NCI-H1694 (cell line): ENCODE measurements around the gene TMEM209.

ENCODE experiments used
- DNase-seq: peaks from one replicate; lab custom pipeline; 2025; lab: John Stamatoyannopoulos, UW

The TMEM209 gene

DNA sequence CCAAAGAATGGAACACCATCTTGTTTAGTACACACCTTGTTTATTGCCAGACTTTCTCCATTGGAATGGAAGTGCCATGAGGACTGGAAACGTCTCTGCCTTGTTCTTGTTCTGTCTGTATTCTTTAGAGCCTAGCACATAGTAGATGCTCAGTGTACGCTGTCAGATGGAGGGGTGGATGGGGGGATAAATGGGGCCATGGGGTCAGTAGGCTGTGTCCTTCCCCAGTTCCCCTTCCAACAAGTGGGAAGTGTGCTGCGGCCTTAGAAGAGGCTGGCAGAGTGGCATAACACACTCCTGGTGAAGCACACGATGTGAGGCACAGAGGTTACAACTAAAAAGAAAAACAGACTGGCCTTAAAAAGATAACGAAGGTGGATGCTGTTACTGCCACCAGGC is 61.9 kb downstream of the TMEM209 start:
- no peak for DNase-seq

DNA sequence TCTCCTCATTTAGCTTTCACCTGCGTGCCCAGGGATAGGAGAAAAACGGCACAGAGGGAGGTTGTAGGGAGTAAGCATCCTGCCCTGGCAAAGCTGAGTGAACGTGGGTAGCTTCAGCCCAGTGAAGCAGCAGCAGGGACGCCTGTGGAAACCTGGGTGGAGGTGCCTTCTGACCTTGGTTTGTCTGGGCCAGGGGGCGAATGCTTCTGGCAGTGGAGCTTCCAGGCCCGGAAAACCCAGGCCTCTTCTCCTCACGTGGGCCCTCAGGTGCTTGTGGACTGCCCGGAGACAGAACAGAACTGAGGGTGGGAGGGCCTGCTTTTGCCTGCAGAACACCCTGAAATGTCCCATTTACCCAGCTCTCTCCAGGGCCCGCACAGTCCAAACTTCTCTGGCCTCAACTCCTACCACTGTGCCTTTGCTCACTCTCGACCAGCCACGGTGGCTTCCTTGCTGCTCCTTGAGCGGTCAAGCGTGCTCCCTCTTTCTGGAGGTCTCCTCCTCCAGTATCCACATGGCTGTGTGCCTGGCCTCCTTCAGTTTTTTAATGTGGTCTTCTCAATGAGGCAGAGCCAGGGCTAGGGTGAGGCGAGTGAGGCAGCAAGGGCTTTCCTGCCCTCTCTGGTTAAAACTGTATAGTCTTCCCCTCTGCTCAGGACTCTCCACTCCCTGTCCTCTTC is 62.4 kb downstream of the TMEM209 start:
- no peak for DNase-seq

DNA sequence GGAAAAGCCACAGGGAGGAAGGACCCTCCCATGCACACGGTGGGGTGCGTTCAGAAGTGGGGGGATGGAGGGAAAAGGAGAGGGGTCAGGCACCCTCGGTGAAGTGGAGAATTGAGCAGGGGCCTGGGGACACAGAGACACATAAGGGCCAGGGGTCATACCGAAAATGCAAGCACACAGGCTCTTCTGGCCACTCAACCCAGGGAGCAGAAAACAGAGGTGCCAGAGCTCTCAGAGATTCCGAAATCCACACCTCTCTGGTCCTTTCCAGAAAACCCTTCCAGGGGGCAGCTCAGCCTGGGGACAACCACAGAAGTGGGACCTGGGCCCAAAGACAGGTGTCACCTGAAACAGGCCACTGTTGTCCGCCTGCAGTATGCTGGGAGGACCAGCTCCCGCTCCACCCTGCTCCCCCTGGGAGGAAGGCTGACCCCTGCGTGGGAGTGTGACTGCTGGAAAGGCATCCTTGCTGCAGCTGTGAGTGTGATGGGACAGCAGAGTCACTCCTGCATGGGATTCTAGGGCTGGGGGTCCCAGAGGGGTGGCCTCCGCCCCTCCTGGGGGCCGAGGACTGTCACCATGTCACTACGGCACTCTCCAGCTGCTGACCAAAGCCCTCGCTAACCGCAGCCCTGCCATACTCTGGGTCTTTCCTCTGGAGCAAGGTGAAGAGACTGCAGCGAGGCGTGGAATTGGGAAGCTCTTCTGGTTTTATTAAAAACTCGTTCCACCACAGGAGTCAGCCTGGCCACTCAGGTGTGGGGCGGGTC is 63.1 kb downstream of the TMEM209 start:
- no peak for DNase-seq

DNA sequence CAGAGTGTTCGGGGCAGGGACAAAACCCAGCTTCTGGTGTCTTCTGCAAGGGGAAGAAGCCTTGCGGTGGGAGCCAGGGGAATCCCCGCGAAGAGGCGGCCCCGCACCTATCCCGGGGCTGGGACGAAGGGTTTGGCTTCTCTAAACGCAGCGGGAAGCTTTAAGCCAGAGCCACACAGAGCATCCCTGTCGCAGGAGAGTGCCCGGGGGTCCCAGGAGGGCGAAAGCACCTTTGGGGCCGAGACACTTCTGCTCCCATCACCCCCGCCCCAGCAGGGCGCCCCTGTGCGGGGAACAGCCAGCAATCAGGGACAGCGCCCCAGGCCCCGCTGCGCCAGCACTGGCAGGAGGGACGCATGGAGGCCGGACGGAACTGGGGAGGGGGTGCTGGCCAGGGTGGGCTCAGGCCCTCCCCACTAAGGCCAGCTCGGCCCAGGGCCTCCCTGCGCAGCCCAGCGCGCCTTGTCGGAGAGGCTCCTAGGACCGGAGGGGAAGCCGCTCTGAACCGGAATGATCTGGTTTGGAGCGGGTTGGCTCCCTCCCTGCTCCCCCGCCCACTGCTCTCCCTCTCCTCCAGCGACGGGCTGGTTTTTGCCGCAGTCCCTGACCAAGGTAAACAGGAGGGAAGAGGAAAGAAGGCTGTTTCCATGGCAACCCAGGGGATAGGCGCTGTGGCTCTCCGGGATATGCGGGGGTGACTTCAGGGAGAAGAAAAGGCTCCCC is 63.9 kb downstream of the TMEM209 start:
- no peak for DNase-seq

DNA sequence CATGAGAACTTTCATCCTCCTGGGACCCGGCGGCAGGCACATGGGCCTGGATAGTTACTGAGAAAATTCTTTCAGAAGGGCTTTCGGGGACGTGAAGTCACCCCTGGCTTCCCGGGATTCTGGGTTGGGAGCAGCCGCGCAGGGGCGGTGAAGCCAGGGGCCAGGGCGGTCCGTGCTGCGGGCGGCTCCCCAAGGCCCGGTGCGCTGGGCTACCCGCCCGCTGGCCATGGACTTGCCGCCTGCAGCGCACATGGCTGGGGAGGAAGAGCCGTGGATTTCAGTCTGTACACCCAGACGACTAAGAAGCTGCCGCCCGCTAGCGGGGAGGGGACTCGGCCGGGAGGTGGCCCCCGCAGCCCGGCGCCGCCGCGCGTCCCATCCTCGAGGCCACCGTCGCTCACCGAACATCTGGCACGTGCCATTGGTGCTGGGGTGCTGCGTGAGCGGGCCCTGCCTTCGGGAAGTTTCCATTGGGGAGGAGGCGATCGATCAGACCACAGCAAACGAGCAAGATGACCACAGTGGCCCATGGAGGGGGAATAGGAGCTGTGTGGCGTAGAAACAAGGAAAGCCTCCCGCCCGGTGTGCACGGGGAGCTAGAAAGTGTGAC is 64.5 kb downstream of the TMEM209 start:
- no peak for DNase-seq

DNA sequence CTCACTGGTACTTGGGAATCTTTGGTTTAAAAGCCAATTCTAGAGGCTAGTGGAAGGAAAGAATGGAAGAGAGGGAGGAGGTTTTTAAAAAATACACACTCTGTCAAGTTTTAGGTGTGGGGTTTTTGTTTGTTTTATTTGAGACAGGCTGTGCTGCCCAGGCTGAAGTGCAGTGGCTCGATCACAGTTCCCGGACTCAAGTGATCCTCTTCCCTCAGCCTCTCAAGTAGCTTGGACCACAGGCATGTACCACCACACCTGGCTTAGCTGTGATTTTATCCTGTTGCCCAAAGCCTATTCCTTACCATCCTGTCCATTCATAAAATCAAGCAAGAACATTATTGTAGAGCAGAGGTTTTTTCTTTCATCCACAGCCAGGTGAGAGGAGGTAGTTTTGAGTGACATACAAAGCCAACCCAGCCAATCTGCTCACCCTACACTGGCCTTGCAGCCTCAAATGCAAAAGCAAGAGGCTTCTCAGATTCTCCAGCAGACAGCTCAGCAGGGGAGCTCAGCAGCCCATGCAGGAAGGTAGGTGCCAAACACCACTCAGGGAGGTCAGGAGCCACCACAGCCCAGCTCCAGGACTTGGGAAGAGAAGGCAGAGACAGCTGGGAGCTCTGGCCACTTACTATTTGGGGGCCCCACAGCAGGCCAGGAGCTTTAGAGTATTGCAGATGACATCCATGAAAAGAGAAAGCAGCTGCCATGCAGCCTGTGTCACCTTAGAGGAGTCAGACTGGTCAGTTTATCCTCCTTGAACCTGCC is 65.8 kb downstream of the TMEM209 start:
- DNase-seq = no peak

DNA sequence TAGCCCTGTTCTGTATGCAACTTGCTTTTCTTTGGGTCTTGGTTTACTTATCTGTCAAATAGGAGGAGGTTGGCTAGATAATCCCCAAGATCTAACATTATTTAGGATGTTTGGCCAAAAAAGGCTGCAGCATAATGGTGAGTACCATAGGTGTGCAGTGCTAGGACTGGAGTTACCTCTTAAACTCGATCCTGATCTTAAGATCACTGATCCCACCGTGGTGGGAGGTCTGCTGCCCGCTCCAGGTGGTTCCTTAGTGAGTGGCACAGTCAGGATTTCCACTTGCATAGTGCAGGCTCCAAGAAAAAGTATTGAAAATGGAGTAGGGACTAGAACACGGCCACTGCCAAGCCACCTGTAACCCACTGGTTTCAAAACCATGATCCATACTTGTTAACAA is 68.0 kb downstream of the TMEM209 start:
- no peak for DNase-seq

DNA sequence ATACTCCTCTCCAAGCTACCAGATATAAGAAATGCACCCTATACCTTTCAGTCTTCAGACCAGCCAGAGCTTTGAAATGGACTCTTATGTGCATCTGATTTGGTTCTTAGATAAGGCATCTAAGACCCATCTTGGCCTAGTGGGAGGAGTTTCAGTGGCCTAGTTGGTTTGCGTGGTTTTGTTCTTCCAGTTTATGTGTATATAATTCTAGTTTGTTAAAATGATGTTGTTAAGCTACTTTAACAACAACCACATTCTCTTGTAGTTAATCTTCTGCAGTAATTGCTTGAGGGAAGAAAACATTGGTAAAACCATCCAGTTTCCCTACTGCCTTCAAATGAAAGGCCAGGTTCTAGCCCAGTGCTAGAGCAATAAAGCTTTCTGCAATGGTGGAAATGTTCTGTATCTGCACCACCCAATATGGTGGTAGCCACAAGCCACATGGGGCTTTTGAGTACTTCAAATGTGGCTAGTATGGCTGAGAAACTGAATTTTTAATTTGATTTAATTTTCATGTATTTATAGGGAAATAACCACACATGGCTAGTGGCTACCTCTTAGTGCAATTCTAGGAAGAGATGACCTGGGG is 68.5 kb downstream of the TMEM209 start:
- no peak for DNase-seq

DNA sequence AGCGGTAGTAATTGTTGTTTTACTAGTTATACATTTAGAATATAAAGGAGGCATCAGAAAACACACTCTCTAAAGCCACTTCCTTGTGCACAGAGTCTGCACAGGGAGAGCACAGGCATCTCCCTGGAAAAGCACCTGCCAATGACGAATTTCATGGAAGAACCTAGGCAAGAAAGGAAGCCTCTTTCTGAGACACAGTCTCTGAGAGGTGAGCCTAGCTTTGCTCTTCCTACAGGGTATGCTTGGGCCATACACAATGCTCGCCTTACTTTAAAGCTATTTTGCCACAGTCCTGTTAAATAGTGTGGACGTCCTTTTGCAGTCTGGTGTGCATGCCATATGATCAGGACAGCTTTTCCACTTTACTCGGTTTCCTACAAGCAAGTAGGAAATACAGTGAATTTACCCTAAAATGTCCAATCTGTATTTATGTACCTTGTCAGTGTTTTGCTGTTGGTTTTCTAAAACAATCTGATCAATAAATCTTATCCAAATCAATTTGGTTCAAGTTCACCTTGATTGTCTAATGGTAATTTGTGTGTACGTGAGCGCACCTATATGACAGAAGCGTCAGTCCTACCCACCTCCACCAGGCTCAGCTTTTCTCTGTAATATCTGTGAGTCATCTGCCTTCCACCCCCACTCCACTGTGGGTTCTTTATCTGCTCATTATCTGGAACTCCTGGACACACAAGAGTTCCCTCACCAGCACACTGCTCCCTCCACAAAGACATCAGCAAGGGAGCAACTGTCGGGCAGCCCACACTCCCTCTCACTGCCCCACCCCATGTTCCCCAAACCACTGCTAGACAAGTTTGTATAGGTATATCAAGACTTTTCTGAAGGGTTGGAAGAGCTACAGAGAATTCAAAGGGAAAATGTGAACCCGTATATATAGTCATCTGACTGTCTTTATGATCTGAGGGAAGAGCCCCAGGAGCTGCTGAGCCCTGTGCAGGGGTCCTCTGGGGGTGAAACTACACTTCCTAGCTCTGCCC is 69.7 kb downstream of the TMEM209 start:
- no peak for DNase-seq

DNA sequence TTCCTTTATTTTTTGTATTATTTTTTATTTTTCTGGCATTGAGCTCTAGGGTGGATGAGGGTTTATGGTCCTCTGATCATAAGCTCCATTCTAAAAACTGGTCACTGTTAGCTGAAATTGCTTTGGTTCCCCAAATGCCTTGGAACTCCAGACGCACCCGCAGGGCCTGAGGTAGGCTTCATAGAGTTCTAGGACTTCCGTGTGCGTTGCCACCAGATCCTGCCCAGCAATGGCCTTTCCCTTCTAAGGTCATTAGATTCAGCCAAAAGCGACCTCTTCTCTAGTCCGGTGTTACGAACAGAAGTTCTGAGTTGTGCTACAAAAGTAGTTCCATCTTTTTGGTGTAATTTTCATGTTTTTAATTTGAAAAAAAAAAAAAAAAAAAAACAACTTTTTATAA is 70.5 kb downstream of the TMEM209 start:
- no peak for DNase-seq

DNA sequence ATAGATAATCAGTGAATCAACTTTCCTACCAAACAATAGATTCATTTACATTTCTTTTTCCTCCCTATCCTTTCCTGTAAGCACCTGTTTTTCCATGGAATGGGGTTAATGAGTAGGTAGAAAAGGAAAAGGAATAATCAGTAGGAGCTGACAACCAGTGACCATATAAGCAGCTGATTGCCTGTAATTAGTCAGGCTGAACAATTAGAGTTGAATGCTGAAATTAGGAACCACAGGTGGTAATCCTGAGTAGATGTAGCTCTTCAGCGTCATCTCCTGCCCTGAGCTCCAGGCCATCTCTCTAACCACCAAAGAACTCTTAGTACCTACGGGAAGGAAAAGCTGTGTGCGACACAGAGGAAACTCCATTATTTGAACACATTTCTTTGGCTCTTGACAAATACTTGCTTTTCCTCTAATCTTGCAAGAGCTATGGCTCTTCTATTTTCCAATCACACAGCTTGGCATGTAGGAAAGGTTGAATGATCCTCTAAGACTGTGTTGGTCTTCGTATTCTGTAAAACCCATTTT is 71.0 kb downstream of the TMEM209 start:
- no peak for DNase-seq

DNA sequence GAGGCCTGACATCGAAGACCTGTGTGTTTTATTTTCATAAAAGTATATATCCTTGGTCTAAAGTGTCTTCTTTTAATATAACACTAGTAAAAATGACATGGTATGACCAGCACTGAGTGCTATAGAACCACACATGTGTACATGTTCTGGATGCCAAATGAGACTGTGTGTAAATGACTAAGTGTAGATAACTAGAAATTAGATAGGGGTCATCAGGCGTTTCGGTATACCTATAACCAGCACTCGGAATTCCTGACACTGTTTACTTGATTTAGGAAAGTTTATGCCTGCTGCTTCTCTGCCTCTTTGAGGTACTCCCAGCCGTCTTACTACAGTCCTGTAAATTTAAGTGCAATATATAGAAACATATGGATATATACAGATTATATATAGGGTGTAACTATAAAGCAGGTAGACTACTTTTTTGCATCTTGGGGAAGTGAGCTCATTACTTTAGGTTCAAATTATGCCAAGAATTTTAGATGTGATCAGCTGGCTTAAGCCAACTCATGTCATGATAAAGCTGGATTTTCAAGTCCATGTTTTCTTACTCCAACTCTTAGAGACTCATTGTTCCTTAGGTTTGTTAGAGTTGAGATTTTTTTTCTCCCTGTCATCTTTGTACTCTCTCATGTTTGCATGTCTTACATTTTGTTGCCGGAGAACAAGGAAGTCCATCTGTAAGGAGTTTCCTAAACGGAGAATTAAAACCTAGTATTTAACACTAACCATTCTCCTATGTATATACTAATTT is 72.0 kb downstream of the TMEM209 start:
- no peak for DNase-seq

DNA sequence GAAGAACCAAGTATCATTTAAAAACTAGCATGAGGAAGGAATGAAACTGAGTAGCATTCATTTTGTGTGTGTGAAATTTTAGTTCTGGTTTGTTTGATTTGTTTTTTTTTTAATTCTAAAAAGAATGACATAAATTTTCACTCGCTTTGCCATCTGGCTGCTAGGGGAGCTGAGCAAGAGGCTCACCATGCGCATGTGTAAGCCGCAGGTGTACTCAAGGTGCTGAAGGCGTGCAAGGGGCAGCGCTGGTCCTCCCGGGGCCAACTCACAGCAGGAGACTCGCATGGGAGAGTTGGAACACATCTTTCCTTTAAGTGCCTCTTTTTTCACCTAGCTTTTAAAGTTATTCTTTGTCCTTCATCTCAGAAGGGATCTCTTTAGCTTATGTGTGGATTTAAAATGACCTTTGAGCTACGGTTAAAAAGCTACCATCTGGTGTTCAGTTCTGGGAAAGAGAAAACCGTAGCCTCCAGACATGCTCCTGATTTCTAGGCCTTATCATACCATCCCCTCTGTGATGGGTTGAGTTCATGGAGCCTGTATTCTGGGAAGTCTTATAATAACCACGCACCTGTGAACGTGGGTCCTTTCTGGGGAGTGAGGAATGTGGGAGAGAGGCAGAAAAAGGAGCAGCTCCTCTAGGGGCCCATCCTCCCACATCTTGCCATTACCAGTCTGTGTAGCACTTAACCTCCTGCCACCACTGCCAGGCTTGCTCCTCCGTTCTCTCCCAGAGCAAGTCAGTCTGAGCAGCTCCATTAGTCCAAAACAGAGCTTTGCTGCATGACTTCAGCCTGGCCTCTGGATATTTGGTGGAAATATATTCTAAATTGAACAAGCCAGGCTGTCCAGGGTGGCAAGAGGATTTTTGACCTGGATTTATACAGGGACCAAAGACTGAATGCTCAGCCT is 73.0 kb downstream of the TMEM209 start:
- DNase-seq = no peak

DNA sequence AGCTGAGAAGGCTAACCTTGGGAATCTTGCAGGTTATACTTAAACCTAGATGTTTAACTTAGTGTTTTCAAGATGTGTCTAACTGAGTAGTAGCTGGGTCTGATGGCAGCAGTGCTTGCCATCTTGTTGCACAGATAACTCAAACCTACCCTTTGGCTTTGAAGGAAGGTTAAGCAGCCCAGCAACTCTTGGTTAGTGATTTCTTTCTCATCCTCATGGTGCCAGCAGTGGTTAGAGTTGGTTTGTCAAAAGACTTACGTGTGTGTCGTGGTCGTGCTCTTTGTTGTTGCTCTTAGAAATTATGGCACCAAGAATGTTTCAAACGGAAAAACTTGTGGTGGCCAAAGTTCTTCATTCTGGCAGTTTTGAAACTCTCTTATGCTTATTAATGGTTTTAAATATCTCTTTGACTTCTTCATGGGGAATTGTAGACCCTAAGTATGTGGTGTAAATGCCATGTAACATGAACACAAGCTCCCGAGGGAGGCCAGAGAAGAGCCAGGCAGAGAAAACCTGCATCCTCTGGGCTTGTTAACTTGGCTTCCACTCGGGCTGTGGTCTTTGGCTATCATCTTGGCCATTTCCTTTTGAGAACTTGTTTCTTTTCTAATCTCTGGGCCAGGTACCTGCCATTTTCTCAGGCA is 73.9 kb downstream of the TMEM209 start:
- no peak for DNase-seq

DNA sequence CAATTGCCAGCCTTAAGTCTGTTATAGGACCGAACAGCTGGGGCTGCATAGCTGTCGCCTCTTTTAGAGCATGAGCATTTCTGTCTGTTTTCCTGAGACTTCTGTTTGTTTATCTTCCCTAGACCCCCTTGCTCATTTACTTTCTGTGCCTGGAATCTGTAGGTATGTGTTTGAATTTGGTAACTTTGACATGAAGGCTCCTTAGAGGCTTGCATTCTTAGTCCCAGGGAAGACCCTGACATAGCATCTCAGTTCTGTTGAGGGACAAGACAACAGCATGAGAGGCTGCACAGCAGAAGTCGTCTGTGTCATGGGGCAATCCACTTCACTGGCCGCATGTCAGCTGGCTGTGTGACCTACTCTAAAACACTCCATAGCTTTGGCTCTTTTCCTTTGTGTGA is 76.2 kb downstream of the TMEM209 start:
- no peak for DNase-seq

DNA sequence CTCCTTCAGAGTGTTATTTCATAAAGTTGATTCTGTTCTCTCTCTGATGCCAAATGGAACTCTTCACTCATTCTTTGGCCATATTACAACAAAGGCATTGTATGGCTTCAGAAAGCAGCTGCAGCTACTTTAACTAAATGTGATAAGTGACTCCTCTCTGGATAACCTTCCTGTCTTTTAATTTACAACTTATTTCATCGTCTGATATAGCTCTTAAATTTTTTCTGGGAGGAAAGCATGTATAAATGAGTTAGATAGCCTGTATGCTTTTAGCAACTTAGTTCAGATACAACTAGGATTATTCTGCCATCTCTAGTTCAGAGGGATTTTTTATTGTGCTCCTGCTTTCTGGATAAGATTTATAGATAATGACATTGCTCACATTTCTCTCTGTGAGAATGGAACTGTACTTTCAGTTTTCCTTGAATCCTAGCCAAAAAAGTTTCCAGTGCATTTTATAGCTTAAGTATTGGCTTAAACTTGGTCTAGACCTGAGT is 77.3 kb downstream of the TMEM209 start:
- DNase-seq = no peak

DNA sequence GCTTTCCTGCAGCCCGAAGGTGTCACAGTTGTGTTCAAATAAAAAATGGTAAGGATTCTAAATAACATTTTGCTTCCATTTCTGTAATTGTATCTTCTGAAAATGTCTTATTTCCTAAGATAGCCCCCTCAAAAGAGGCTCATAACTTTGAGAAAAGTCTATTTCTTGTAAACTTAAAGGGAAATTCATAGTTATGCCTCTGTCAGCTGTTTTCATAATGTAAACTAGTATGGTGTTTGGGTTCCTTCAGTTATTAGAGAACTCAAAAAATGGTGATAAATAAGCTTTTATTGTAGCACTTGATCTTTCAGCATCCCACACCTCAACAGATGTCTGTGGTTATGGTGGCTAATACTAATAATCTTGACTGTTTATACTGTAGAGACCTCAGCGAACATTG is 77.8 kb downstream of the TMEM209 start:
- DNase-seq = no peak
